HepG2 (cell line): ENCODE results near the gene STK32C. TPM values are rescaled to one million over a fixed set of nuclear protein-coding genes. Genes with fewer than 3 reads are reported as not detected.

Experiments used
- AGO2 ChIP-seq: fragments of 200-400 bp; formaldehyde crosslinking; optimal IDR thresholded peaks from 2 replicates; pipeline ENCODE3; 2017; ENCODE audit warnings: mild to moderate bottlenecking, low read depth, low read length, moderate library complexity
- ARNT2 ChIP-seq: sonication (generic); formaldehyde crosslinking; IDR thresholded peaks from 2 replicates; pipeline ENCODE4 v1.8.0; 2022; ENCODE audit warnings: mild to moderate bottlenecking, low read depth, missing genetic modification reagents, moderate library complexity
- DNMT1 ChIP-seq: sonication (generic); formaldehyde crosslinking; IDR thresholded peaks from 2 replicates; pipeline ENCODE4 v1.5.1; 2020; ENCODE audit warnings: mild to moderate bottlenecking, missing genetic modification reagents
- DR1 ChIP-seq: sonication (generic); formaldehyde crosslinking; IDR thresholded peaks from 2 replicates; pipeline ENCODE4 v1.8.0; 2021; ENCODE audit warnings: mild to moderate bottlenecking, missing genetic modification reagents, inconsistent platforms
- KLF16 ChIP-seq, 2 experiments: sonication (generic) in 1 of 2; formaldehyde crosslinking in 1 of 2; IDR thresholded peaks; 2 replicates each; pipeline versions ENCODE4 v1.6.1 to v1.8.0; 2016 to 2023; ENCODE audit warnings: missing genetic modification reagents in 2 of 2, missing compliant biosample characterization in 1 of 2
- KLF6 ChIP-seq: IDR thresholded peaks from 2 replicates; pipeline ENCODE4 v1.8.0; 2016; ENCODE audit warnings: missing biosample characterization, missing genetic modification reagents
- MLLT10 ChIP-seq: sonication (generic); formaldehyde crosslinking; IDR thresholded peaks from 2 replicates; pipeline ENCODE4 v1.4.0; 2020; ENCODE audit warnings: missing genetic modification reagents
- NPAS2 ChIP-seq: sonication (generic); formaldehyde crosslinking; IDR thresholded peaks from 2 replicates; pipeline ENCODE4 v1.8.0; 2022; ENCODE audit warnings: mild to moderate bottlenecking, missing genetic modification reagents, borderline replicate concordance
- PCBP1 ChIP-seq: fragments of 200-400 bp; formaldehyde crosslinking; IDR thresholded peaks from 2 replicates; pipeline ENCODE4 v1.6.1; 2017; ENCODE audit warnings: mild to moderate bottlenecking, low read depth, low read length, borderline replicate concordance
- PRMT3 ChIP-seq: sonication (generic); formaldehyde crosslinking; IDR thresholded peaks from 2 replicates; pipeline ENCODE4 v1.8.1; 2022; ENCODE audit warnings: low read depth, mild to moderate bottlenecking, moderate library complexity, missing genetic modification reagents, borderline replicate concordance
- RBFOX2 ChIP-seq: fragments of 200-400 bp; formaldehyde crosslinking; IDR thresholded peaks from 2 replicates; pipeline ENCODE4 v1.6.1; 2017; ENCODE audit warnings: low read depth, mild to moderate bottlenecking, low read length
- SAFB2 ChIP-seq: sonication (generic); formaldehyde crosslinking; IDR thresholded peaks from 2 replicates; pipeline ENCODE4 v1.5.1; 2020; ENCODE audit warnings: missing genetic modification reagents, low read depth, mild to moderate bottlenecking, borderline replicate concordance
- SETDB1 ChIP-seq: sonication (generic); formaldehyde crosslinking; IDR thresholded peaks from 2 replicates; pipeline ENCODE4 v1.5.1; 2020; ENCODE audit warnings: missing genetic modification reagents, mild to moderate bottlenecking, borderline replicate concordance
- SKIL ChIP-seq: sonication (generic); formaldehyde crosslinking; IDR thresholded peaks from 2 replicates; pipeline ENCODE4 v1.8.0; 2022; ENCODE audit warnings: missing genetic modification reagents, mild to moderate bottlenecking, moderate library complexity, borderline replicate concordance
- SNRNP70 ChIP-seq: fragments of 200-400 bp; formaldehyde crosslinking; IDR thresholded peaks from 2 replicates; pipeline ENCODE4 v1.6.1; 2017; ENCODE audit warnings: mild to moderate bottlenecking, low read depth, low read length, moderate library complexity
- SRY ChIP-seq: sonication (generic); formaldehyde crosslinking; IDR thresholded peaks from 2 replicates; pipeline ENCODE4 v1.8.0; 2022; ENCODE audit warnings: mild to moderate bottlenecking, missing genetic modification reagents
- TAF15 ChIP-seq: fragments of 200-400 bp; formaldehyde crosslinking; IDR thresholded peaks from one replicate; pipeline ENCODE4 v1.6.1; 2018; ENCODE audit warnings: mild to moderate bottlenecking, low read depth, low read length; ENCODE audit not compliant: poor library complexity, severe bottlenecking
- TP53 ChIP-seq: sonication (generic); formaldehyde crosslinking; conservative IDR thresholded peaks from 2 replicates; pipeline ENCODE4 v1.4.0; 2020; ENCODE audit warnings: missing genetic modification reagents
- ZBTB3 ChIP-seq: sonication (generic); formaldehyde crosslinking; IDR thresholded peaks from 2 replicates; pipeline ENCODE4 v1.4.0; 2020; ENCODE audit warnings: low read depth, mild to moderate bottlenecking, moderate library complexity, missing genetic modification reagents, borderline replicate concordance
- ZNF20 ChIP-seq: sonication (generic); formaldehyde crosslinking; IDR thresholded peaks from 2 replicates; pipeline ENCODE4 v1.4.0; 2020; ENCODE audit warnings: mild to moderate bottlenecking, moderate library complexity, missing genetic modification reagents
- ZNF329 ChIP-seq: sonication (generic); formaldehyde crosslinking; IDR thresholded peaks from 2 replicates; pipeline ENCODE4 v1.9.0; 2021; ENCODE audit warnings: low read depth, mild to moderate bottlenecking, missing genetic modification reagents
- ZNF333 ChIP-seq: sonication (generic); formaldehyde crosslinking; IDR thresholded peaks from 2 replicates; pipeline ENCODE4 v1.4.0; 2020; ENCODE audit warnings: mild to moderate bottlenecking, missing genetic modification reagents, borderline replicate concordance
- ZNF446 ChIP-seq: sonication (generic); formaldehyde crosslinking; IDR thresholded peaks from 2 replicates; pipeline ENCODE4 v1.5.0; 2020; ENCODE audit warnings: mild to moderate bottlenecking, missing genetic modification reagents
- ZNF616 ChIP-seq: sonication (generic); formaldehyde crosslinking; IDR thresholded peaks from 2 replicates; pipeline ENCODE4 v1.5.0; 2020; ENCODE audit warnings: low read depth, mild to moderate bottlenecking, missing genetic modification reagents
- ZNF776 ChIP-seq: sonication (generic); formaldehyde crosslinking; IDR thresholded peaks from 2 replicates; pipeline ENCODE4 v1.4.0; 2020; ENCODE audit warnings: mild to moderate bottlenecking, missing genetic modification reagents
- polyA plus RNA-seq, 8 experiments: library from polyadenylated mRNA; depleted of rRNA in 3 of 8; stranded (reverse) in 7 of 8; unstranded in 1 of 8; fragments of >200 nt; fragmentation: Illumina TruSeq in 4 of 8; extraction: Trizol in 4 of 8; gene quantifications; 2 replicates each; pipeline versions ENCODE4 v1.2.1 to v1.2.3, GENCODE V29; 2011 to 2016; ENCODE audit warnings: low read depth in 4 of 8, missing spikeins in 1 of 8, mixed read lengths in 1 of 8; ENCODE audit not compliant: insufficient read depth in 1 of 8
- total RNA-seq, 5 experiments: library from RNA; depleted of rRNA; stranded (reverse); fragments of >200 nt; fragmentation: Illumina TruSeq; extraction: Trizol; gene quantifications; 2 replicates each; pipeline ENCODE4 v1.2.3, GENCODE V29; 2016; ENCODE audit warnings: low read depth in 1 of 5

STK32C gene
- total and polyA plus RNA-seq, 2 of the 13 experiments (the other 11 are each of a cell fraction or from before 2014, with no cell fraction given), result 10.9 to 19.4 TPM

GRCh38 chr10:132294561-132295318 lies 13.0 kb downstream of the STK32C start (continued):
- TF ChIP-seq TAF15 (no peak), SAFB2 (CRISPR knock-in tag) (no peak), ZNF333 (CRISPR knock-in tag) (no peak), ZNF776 (no peak), ZNF616 (CRISPR knock-in tag) (no peak), ZNF446 (CRISPR knock-in tag) (no peak), SKIL (CRISPR knock-in tag) (no peak), ZBTB3 (CRISPR knock-in tag) (no peak), KLF6 (CRISPR knock-in tag) (no peak), NPAS2 (CRISPR knock-in tag) (no peak), PCBP1 (no peak), DR1 (CRISPR knock-in tag) (no peak), ZNF329 (CRISPR knock-in tag) (no peak), TP53 (CRISPR knock-in tag) (no peak), KLF16 (CRISPR knock-in tag; IDR thresholded peaks at IDR 0.05) (0 out of 4 replicates have a peak, but pooled peaks of 1 of the 2 experiments have one; percentile 25), ARNT2 (CRISPR knock-in tag) (no peak), SRY (CRISPR knock-in tag) (peak; percentile 67; the same call in 1 of the 2 replicates), SETDB1 (no peak), ZNF20 (CRISPR knock-in tag) (no peak), AGO2 (no peak), PRMT3 (CRISPR knock-in tag) (no peak), RBFOX2 (no peak), SNRNP70 (no peak), DNMT1 (no peak), MLLT10 (CRISPR knock-in tag) (no peak)
